Naive thymus-derived CD4-positive, alpha-beta T cell (primary cell): ENCODE data around the gene TIPIN. TPM values are rescaled to one million over a fixed set of nuclear protein-coding genes. Genes with fewer than 3 reads are reported as not detected.
"Not testable (repeated sequence)": the region's sequence is repeated elsewhere in the genome, so short reads cannot be mapped to it uniquely, and the experiment has no call there.

Experiments used
- ATAC-seq: fragments of 150-1000 bp; cut with Tn5 transposase; 2 replicates; pipeline ENCODE4 v1.10.0; 2021; ENCODE audit warnings: mild to moderate bottlenecking, moderate library complexity
- CTCF ChIA-PET: fragments of 350-600 bp; sonication (Branson Sonifier 250); formaldehyde crosslinking; loops from one replicate; lab custom pipeline; 2021; ENCODE audit warnings: antibody characterized with exemption; lab: Charles Lee
- POLR2A ChIA-PET: fragments of 350-600 bp; sonication (Branson Sonifier 250); formaldehyde crosslinking; loops from one replicate; lab custom pipeline; 2021; ENCODE audit warnings: antibody characterized with exemption, inconsistent platforms; lab: Charles Lee
- DNase-seq, 9 donors: peaks; one replicate each; pipeline versions ENCODE4 v3.0.0 to v3.0.0-alpha.2; 2020 to 2022; ENCODE audit warnings: mixed read lengths in 1 of 9
- H3K27ac ChIP-seq: one replicate; pipeline ENCODE4 v1.7.0; 2013; ENCODE audit warnings: mild to moderate bottlenecking, low read depth, low read length, moderate library complexity
- H3K27me3 ChIP-seq, 2 donors: one replicate each; pipeline ENCODE4 v1.7.0; 2013; ENCODE audit warnings: low read length in 2 of 2, mild to moderate bottlenecking in 2 of 2, moderate library complexity in 2 of 2; ENCODE audit not compliant: control insufficient read depth in 2 of 2, insufficient read depth in 2 of 2
- H3K36me3 ChIP-seq, 3 experiments: 1 replicate in 2 of 3; 2 replicates in 1 of 3; pipeline ENCODE4 v1.7.0; 2013; ENCODE audit warnings: low read length in 3 of 3, mild to moderate bottlenecking in 3 of 3, moderate library complexity in 1 of 3; ENCODE audit not compliant: insufficient read depth in 3 of 3, control insufficient read depth in 2 of 3
- H3K4me1 ChIP-seq, 2 donors: one replicate each; pipeline ENCODE4 v1.7.0; 2013; ENCODE audit warnings: low read length in 2 of 2, mild to moderate bottlenecking in 2 of 2, moderate library complexity in 1 of 2; ENCODE audit not compliant: control insufficient read depth in 2 of 2, insufficient read depth in 2 of 2
- H3K4me3 ChIP-seq: 2 replicates; pipeline ENCODE4 v1.7.0; 2013; ENCODE audit warnings: mild to moderate bottlenecking, low read length
- H3K9me3 ChIP-seq, 3 experiments: 1 replicate in 2 of 3; 2 replicates in 1 of 3; pipeline ENCODE4 v1.7.0; 2013; ENCODE audit warnings: low read length in 3 of 3; ENCODE audit not compliant: control insufficient read depth in 2 of 3
- H3K27ac Mint-ChIP-seq, 9 donors: one replicate each; pipeline ENCODE4 v1.8.0; 2020 to 2022; ENCODE audit warnings: mixed read lengths in 9 of 9, mild to moderate bottlenecking in 8 of 9, moderate library complexity in 5 of 9, inconsistent platforms in 2 of 9
- H3K27me3 Mint-ChIP-seq, 5 donors: one replicate each; pipeline ENCODE4 v1.8.0; 2021 to 2022; ENCODE audit warnings: mixed read lengths in 5 of 5, mild to moderate bottlenecking in 1 of 5
- H3K36me3 Mint-ChIP-seq, 5 donors: one replicate each; pipeline ENCODE4 v1.8.0; 2020 to 2022; ENCODE audit warnings: mixed read lengths in 5 of 5, mild to moderate bottlenecking in 3 of 5, inconsistent platforms in 1 of 5
- H3K4me1 Mint-ChIP-seq, 7 donors: one replicate each; pipeline ENCODE4 v1.8.0; 2020 to 2022; ENCODE audit warnings: mixed read lengths in 7 of 7, mild to moderate bottlenecking in 3 of 7, inconsistent platforms in 1 of 7
- H3K4me3 Mint-ChIP-seq, 10 donors: one replicate each; pipeline ENCODE4 v1.8.0; 2020 to 2022; ENCODE audit warnings: mild to moderate bottlenecking in 10 of 10, mixed read lengths in 10 of 10, moderate library complexity in 6 of 10, inconsistent platforms in 2 of 10
- H3K9me3 Mint-ChIP-seq, 11 donors: one replicate each; pipeline ENCODE4 v1.8.0; 2020 to 2022; ENCODE audit warnings: mixed read lengths in 11 of 11, mild to moderate bottlenecking in 4 of 11, inconsistent platforms in 1 of 11, moderate library complexity in 1 of 11
- intact Hi-C, 2 donors: fragments of 100-400 bp; cut with micrococcal nuclease; formaldehyde crosslinking; loops; one replicate each; pipeline ENCODE4 v1.15.1; 2023
- polyA plus RNA-seq, 2 donors: library from polyadenylated mRNA; unstranded; fragments of 300-500 nt; fragmentation: Illumina TruSeq; gene quantifications; one replicate each; pipeline ENCODE4 v1.2.3, GENCODE V29; 2021
- total RNA-seq, 6 experiments: library from RNA in 5 of 6; stranded (reverse) in 5 of 6; gene quantifications; 1 replicate in 5 of 6; 2 replicates in 1 of 6; pipeline ENCODE4 v1.2.3 and lab custom pipeline; 2021 to 2026

TIPIN gene
- total and polyA plus RNA-seq, 7 experiments from 2014 or later: 3.8 to 28.2 (median 9.9) TPM

- Histone ChIP-seq H3K27ac (peak overlapping the region; percentile 85), H3K9me3 (no peaks in the 10 kb centered on the region), H3K27me3 (no peaks in the 10 kb centered on the region), H3K4me1 (peaks cover 47 to 58% of the 10 kb centered on the region in 2 donors), H3K4me3 (no peak overlapping the region), H3K36me3 (peaks cover 0 to 3% (median 0%) of the 10 kb centered on the region in 3 experiments)
- intact Hi-C loops: loop anchor here in 1 of 2 donors (5.0 kb wide), 3 partner anchors 34 to 864 kb away; partner anchors contain the start of genes AAGAB and IQCH
- Mint-ChIP-seq H3K27ac (peak overlapping the region in 8 of 9 donors; percentile 1 to 91 (median 86)), H3K9me3 (peaks cover 0 to 1% (median 0%) of the 10 kb centered on the region in 11 donors), H3K36me3 (peaks cover 0 to 31% (median 5%) of the 10 kb centered on the region in 5 donors), H3K4me1 (peaks cover 60 to 78% (median 68%) of the 10 kb centered on the region in 7 donors), H3K27me3 (no peaks in the 10 kb centered on the region), H3K4me3 (peak overlapping the region; percentile 87 to 100 (median 94))
- no peak for ATAC-seq
- ChIA-PET POLR2A (interaction anchor here (0.9 to 6.0 kb wide), 6 partner anchors 13 to 116 kb away, joined by 3 to 71 read pairs (median 8); partner anchors contain the start of genes RPL4, SNAPC5 and ZWILCH), CTCF (interaction anchor here (0.6 to 5.7 kb wide), 5 partner anchors 14 to 110 kb away, joined by 3 to 62 read pairs (median 4); partner anchors contain the start of gene SNAPC5)
- DNase-seq: no peak
Observed at GRCh38 chr15:66388576-66388975, 32.1 kb upstream of the TIPIN start.

DNA sequence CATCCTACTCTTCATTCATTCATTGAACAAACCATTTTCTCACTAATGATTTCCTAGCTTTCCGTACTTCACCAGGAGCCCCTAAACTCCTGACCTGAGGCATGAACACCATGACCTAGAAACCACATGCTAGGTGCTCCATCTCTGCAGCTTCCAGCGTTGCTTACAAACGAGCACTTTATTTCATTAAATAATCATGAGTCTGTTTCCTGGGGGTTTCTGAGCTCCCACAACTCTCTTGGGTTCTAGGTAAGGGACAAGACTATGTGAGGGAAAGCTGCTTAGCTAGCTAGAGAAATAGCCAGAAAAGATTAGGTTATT lies 31.5 kb upstream of the TIPIN start:
- ChIA-PET CTCF (interaction anchor here (0.6 to 5.7 kb wide), 5 partner anchors 14 to 111 kb away, joined by 3 to 62 read pairs (median 4); partner anchors contain the start of gene SNAPC5), POLR2A (interaction anchor here (0.9 to 6.0 kb wide), 10 partner anchors 13 to 117 kb away, joined by 3 to 71 read pairs (median 4); partner anchors contain the start of genes RPL4, SNAPC5 and ZWILCH)
- Histone ChIP-seq H3K27ac (peak overlapping the region; percentile 85), H3K4me3 (peak overlapping the region; percentile 81), H3K9me3 (no peaks in the 10 kb centered on the region), H3K4me1 (peaks cover 43 to 52% of the 10 kb centered on the region in 2 donors), H3K27me3 (no peaks in the 10 kb centered on the region), H3K36me3 (peaks cover 0 to 3% (median 0%) of the 10 kb centered on the region in 3 experiments)
- peak overlapping the region; percentile 88 to 98 (median 91) for H3K27ac Mint-ChIP-seq
- ATAC-seq (no peak), DNase-seq (no peak)
- peak overlapping the region; percentile 87 to 100 (median 94) for H3K4me3 Mint-ChIP-seq
- no peaks in the 10 kb centered on the region for H3K27me3 Mint-ChIP-seq
- peaks cover 0 to 1% (median 0%) of the 10 kb centered on the region in 11 donors for H3K9me3 Mint-ChIP-seq
- intact Hi-C loops: loop anchor here in 1 of 2 donors (5.0 kb wide), 3 partner anchors 34 to 864 kb away; partner anchors contain the start of genes AAGAB and IQCH
- H3K4me1 Mint-ChIP-seq: peaks cover 55 to 75% (median 65%) of the 10 kb centered on the region in 7 donors
- peaks cover 0 to 29% (median 4%) of the 10 kb centered on the region in 5 donors for H3K36me3 Mint-ChIP-seq

DNA sequence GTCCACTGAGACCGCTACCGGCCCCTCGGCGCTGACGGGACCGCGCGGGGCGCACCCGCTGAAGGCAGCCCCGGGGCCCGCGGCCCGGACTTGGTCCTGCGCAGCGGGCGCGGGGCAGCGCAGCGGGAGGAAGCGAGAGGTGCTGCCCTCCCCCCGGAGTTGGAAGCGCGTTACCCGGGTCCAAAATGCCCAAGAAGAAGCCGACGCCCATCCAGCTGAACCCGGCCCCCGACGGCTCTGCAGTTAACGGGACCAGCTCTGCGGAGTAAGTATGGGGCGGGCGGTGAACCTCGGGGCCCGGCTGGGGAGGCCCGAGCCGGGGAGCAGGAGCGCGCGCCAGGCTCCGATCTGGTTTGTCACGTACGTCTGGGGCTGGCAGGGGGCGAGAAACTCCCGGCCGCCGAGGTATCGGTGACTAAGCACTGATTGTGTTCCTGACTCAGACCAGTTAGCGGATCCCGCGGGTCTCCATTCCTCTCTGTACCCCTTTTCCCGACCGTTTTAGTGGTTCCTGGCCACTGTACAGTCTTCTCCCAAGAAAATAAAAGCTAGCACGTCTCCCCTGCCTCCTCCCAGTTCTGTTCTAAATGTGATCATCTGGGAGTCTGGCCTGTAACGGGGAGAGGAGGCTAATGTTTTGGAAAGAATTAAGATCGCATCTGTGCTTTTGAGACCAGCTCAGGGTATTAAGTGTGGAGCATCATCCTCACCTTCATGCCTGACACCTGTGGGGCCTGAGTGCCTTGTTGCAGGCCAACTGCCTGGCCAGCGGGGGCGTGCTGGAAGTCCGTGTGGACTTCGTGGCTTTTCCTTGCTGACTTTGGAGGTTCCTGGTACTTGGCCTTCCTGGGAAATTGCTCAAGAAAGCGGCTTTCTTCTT lies 30.9 kb upstream of the TIPIN start:
- peak overlapping the region; percentile 81 for H3K4me3 ChIP-seq
- peaks cover 0 to 3% (median 0%) of the 10 kb centered on the region in 3 experiments for H3K36me3 ChIP-seq
- intact Hi-C loops: loop anchor here (1.0 to 5.0 kb wide), 8 partner anchors 14 to 1667 kb away; partner anchors contain the start of genes AAGAB (in 1 of the 2), DIS3L (in 1 of the 2), IQCH (in 1 of the 2) and PIAS1 (in 1 of the 2)
- peaks cover 0 to 27% (median 4%) of the 10 kb centered on the region in 5 donors for H3K36me3 Mint-ChIP-seq
- H3K4me1 Mint-ChIP-seq: peaks cover 50 to 70% (median 62%) of the 10 kb centered on the region in 7 donors
- no peaks in the 10 kb centered on the region for H3K27me3 Mint-ChIP-seq
- H3K27ac ChIP-seq: peak overlapping the region; percentile 85
- DNase-seq (peak in 7 of 9 donors; percentile 38 to 78 (median 54)), ATAC-seq (peak; percentile 26)
- H3K9me3 ChIP-seq: no peaks in the 10 kb centered on the region
- peaks cover 38 to 48% of the 10 kb centered on the region in 2 donors for H3K4me1 ChIP-seq
- H3K27me3 ChIP-seq: no peaks in the 10 kb centered on the region
- H3K9me3 Mint-ChIP-seq: peaks cover 0 to 1% (median 0%) of the 10 kb centered on the region in 11 donors
- ChIA-PET POLR2A (interaction anchor here (0.6 to 6.0 kb wide), 13 partner anchors 14 to 118 kb away, joined by 3 to 71 read pairs (median 3); partner anchors contain the start of genes RPL4, SNAPC5 and ZWILCH), CTCF (interaction anchor here (0.9 to 5.7 kb wide), 5 partner anchors 15 to 111 kb away, joined by 3 to 62 read pairs (median 6); partner anchors contain the start of gene SNAPC5)
- peak overlapping the region; percentile 87 to 100 (median 96) for H3K4me3 Mint-ChIP-seq
- H3K27ac Mint-ChIP-seq: peak overlapping the region; percentile 88 to 98 (median 92)

GRCh38 chr15:66386204-66387123 lies 30.0 kb upstream of the TIPIN start, which contains the start of gene MAP2K1:
Gene MAP2K1 (plus strand): TSS chr15:66386912. CDS start chr15:66387348, 436 bp downstream.
- Mint-ChIP-seq H3K4me3 (peak within 1 kb of the TSS; percentile 87 to 100 (median 98)), H3K27me3 (no peaks in the 10 kb centered on the region), H3K9me3 (peaks cover 0 to 1% (median 0%) of the 10 kb centered on the region in 11 donors), H3K4me1 (peaks cover 42 to 61% (median 53%) of the 10 kb centered on the region in 7 donors), H3K36me3 (peaks cover 0 to 20% (median 0%) of the 10 kb centered on the region in 5 donors), H3K27ac (peak within 1 kb of the TSS; percentile 91 to 100 (median 99))
- Histone ChIP-seq H3K9me3 (no peaks in the 10 kb centered on the region), H3K27ac (peak within 1 kb of the TSS; percentile 85), H3K27me3 (no peaks in the 10 kb centered on the region), H3K4me1 (peaks cover 33 to 39% of the 10 kb centered on the region in 2 donors), H3K36me3 (peaks cover 0 to 3% (median 0%) of the 10 kb centered on the region in 3 experiments), H3K4me3 (peak within 1 kb of the TSS; percentile 81)
- intact Hi-C loops: loop anchor here (1.0 to 5.0 kb wide), 14 partner anchors 15 to 1668 kb away; partner anchors contain the start of genes DIS3L (in 2 of the 2), SNAPC5 (in 2 of the 2), TIPIN (in 2 of the 2) and AAGAB (in 1 of the 2)
- ChIA-PET CTCF (interaction anchor here (0.6 to 5.7 kb wide), 6 partner anchors 16 to 117 kb away, joined by 3 to 62 read pairs (median 4); partner anchors contain the start of gene SNAPC5), POLR2A (interaction anchor here (0.6 to 6.0 kb wide), 13 partner anchors 15 to 118 kb away, joined by 3 to 71 read pairs (median 5); partner anchors contain the start of genes RPL4, SNAPC5 and ZWILCH)
- ATAC-seq: peak; percentile 97
- peak; percentile 97 to 98 (median 98) for DNase-seq

GRCh38 chr15:66381376-66381775 lies 24.9 kb upstream of the TIPIN start:
- CTCF ChIA-PET, H3K4me3 ChIP-seq, H3K27ac ChIP-seq, DNase-seq, intact Hi-C loops, H3K9me3 Mint-ChIP-seq, H3K4me3 Mint-ChIP-seq, H3K27me3 ChIP-seq, H3K27me3 Mint-ChIP-seq, H3K36me3 Mint-ChIP-seq, ATAC-seq, H3K9me3 ChIP-seq, H3K36me3 ChIP-seq, H3K27ac Mint-ChIP-seq: not testable (repeated sequence)
- POLR2A ChIA-PET: interaction anchor here (0.9 kb wide), 1 partner anchor 120 kb away, joined by 3 read pairs; no protein-coding TSS in a partner anchor
- peaks cover 0 to 10% of the 10 kb centered on the region in 2 donors for H3K4me1 ChIP-seq
- H3K4me1 Mint-ChIP-seq: peaks cover 7 to 20% (median 15%) of the 10 kb centered on the region in 7 donors
